MM.1S (cell line): Measurements from ENCODE around the gene IL22RA1.

Source experiments
- DNase-seq: peaks from one replicate; pipeline ENCODE4 v3.0.0-alpha.2; 2015
- H2AFZ ChIP-seq: fragments of 300-600 bp; sonication (generic); 2 replicates; pipeline ENCODE4 v1.6.0; 2016; ENCODE audit warnings: antibody characterized with exemption, low read length
- H3F3A ChIP-seq: fragments of 300-600 bp; sonication (generic); 2 replicates; pipeline ENCODE4 v1.6.1; 2016; ENCODE audit warnings: mild to moderate bottlenecking, antibody characterized with exemption, low read length, moderate library complexity, mixed read lengths; ENCODE audit not compliant: insufficient read depth
- H3K27ac ChIP-seq: fragments of 300-600 bp; sonication (generic); 2 replicates; pipeline ENCODE4 v1.5.1; 2016; ENCODE audit warnings: mild to moderate bottlenecking, low read length
- H3K27me3 ChIP-seq: fragments of 300-600 bp; sonication (generic); replicated peaks from 2 replicates; pipeline ENCODE4 v1.6.0; 2016; ENCODE audit warnings: low read length; ENCODE audit not compliant: insufficient read depth
- H3K36me3 ChIP-seq: fragments of 300-600 bp; sonication (generic); replicated peaks from 2 replicates; pipeline ENCODE4 v1.6.1; 2016; ENCODE audit warnings: mild to moderate bottlenecking, low read length, mixed read lengths; ENCODE audit not compliant: insufficient read depth
- H3K4me1 ChIP-seq: fragments of 300-600 bp; sonication (generic); 2 replicates; pipeline ENCODE4 v1.6.1; 2016; ENCODE audit warnings: low read length, mixed read lengths
- H3K4me2 ChIP-seq: fragments of 300-600 bp; sonication (generic); 2 replicates; pipeline ENCODE4 v1.6.0; 2016; ENCODE audit warnings: low read depth, low read length
- H3K4me3 ChIP-seq: fragments of 300-600 bp; sonication (generic); 2 replicates; pipeline ENCODE4 v1.5.1; 2016; ENCODE audit warnings: low read length, mixed read lengths
- H3K79me2 ChIP-seq: fragments of 300-600 bp; sonication (generic); 2 replicates; pipeline ENCODE4 v1.6.1; 2016; ENCODE audit warnings: mixed run types, low read length, mixed read lengths
- H3K9ac ChIP-seq: fragments of 300-600 bp; sonication (generic); 2 replicates; pipeline ENCODE4 v1.6.1; 2016; ENCODE audit warnings: low read length, mixed read lengths
- H3K9me2 ChIP-seq: fragments of 300-600 bp; sonication (generic); replicated peaks from 2 replicates; pipeline ENCODE4 v1.6.1; 2016; ENCODE audit warnings: mild to moderate bottlenecking, low read length, mixed read lengths; ENCODE audit not compliant: insufficient read depth
- H3K9me3 ChIP-seq: fragments of 300-600 bp; sonication (generic); replicated peaks from 2 replicates; pipeline ENCODE4 v1.6.1; 2016; ENCODE audit warnings: mild to moderate bottlenecking, low read length, mixed read lengths; ENCODE audit not compliant: insufficient read depth
- H4K20me1 ChIP-seq: fragments of 300-600 bp; sonication (generic); 2 replicates; pipeline ENCODE4 v1.6.1; 2016; ENCODE audit warnings: mild to moderate bottlenecking, low read length, moderate library complexity, mixed read lengths; ENCODE audit not compliant: insufficient read depth
- EZH2 ChIP-seq: fragments of 300-600 bp; sonication (generic); optimal IDR thresholded peaks from 2 replicates; pipeline ENCODE3; 2017; ENCODE audit warnings: low read depth, mild to moderate bottlenecking, antibody characterized with exemption, low read length, mixed read lengths
- EZH2phosphoT487 ChIP-seq: fragments of 300-600 bp; sonication (generic); IDR thresholded peaks from 2 replicates; pipeline ENCODE4 v1.6.1; 2018; ENCODE audit warnings: antibody characterized with exemption, low read length
- TF ChIP-seq, protein P1 (sequence below): fragments of 300-600 bp; sonication (generic); IDR thresholded peaks from 2 replicates; pipeline ENCODE4 v1.5.1; 2016; ENCODE audit warnings: antibody characterized with exemption, low read length, mixed read lengths

Gene IL22RA1

DNA sequence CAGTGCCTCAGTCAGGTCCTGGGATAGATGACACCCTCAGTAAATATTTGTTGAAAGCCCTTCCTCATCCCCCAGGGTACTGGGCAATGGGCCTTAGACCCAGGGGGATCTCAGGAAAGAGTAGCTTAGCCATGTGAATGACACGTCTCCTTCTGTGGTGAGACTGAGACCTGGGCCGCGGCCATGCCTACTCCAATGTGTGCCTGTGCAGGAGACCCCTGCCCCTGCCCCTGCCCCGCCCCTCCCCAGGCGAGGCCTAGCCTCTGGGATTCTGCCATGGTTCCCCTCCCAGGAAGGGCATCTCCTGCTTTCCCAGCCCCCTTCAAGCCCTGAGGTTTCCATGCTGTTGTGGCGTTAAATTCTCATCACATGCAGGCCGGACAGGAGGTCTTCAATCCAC lies 38.1 kb downstream of the IL22RA1 start:
- Histone ChIP-seq H3K27me3 (no peaks in the 10 kb centered on the region), H3K9me3 (no peaks in the 10 kb centered on the region)

DNA sequence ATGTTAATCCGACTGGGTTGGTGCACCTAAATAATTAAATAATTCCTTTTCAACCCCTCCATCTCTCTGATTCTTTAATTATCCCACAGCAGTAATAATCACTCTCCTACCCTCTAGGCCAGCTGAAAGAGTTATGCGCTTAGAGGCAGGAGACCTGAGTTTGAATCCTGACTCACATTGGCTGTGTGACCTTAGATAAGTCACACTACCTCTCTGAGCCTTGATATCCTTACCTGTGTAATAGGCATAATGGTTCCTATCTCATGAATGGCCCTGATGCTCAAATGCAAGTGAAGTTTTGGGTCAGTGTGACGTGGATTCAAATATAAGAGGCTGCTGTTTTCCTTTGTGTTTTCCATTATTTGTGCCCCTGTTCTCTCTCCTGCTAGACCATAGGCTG lies 39.1 kb downstream of the IL22RA1 start:
- Histone ChIP-seq H3K9ac (no peak overlapping the region), H3K4me2 (no peak overlapping the region), H3K36me3 (no peaks in the 10 kb centered on the region), H3K27ac (no peak overlapping the region), H3K4me3 (no peak overlapping the region), H3K9me3 (no peaks in the 10 kb centered on the region), H3F3A (no peaks in the 10 kb centered on the region), H2AFZ (no peak overlapping the region), H4K20me1 (no peaks in the 10 kb centered on the region), H3K4me1 (no peaks in the 10 kb centered on the region), H3K9me2 (no peaks in the 10 kb centered on the region), H3K79me2 (no peaks in the 10 kb centered on the region), H3K27me3 (no peaks in the 10 kb centered on the region)
- TF ChIP-seq EZH2 (no peak), EZH2phosphoT487 (no peak)
- TF ChIP-seq, protein P1, sequence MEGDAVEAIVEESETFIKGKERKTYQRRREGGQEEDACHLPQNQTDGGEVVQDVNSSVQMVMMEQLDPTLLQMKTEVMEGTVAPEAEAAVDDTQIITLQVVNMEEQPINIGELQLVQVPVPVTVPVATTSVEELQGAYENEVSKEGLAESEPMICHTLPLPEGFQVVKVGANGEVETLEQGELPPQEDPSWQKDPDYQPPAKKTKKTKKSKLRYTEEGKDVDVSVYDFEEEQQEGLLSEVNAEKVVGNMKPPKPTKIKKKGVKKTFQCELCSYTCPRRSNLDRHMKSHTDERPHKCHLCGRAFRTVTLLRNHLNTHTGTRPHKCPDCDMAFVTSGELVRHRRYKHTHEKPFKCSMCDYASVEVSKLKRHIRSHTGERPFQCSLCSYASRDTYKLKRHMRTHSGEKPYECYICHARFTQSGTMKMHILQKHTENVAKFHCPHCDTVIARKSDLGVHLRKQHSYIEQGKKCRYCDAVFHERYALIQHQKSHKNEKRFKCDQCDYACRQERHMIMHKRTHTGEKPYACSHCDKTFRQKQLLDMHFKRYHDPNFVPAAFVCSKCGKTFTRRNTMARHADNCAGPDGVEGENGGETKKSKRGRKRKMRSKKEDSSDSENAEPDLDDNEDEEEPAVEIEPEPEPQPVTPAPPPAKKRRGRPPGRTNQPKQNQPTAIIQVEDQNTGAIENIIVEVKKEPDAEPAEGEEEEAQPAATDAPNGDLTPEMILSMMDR, result no peak
- no peak for DNase-seq

More for the DNA sequence above, 38.1 kb downstream of the IL22RA1 start:
- no peak for DNase-seq
- Histone ChIP-seq H3K9ac (no peak overlapping the region), H3F3A (no peaks in the 10 kb centered on the region), H4K20me1 (no peaks in the 10 kb centered on the region), H3K9me2 (no peaks in the 10 kb centered on the region), H3K27ac (no peak overlapping the region), H3K4me2 (no peak overlapping the region), H2AFZ (no peak overlapping the region), H3K4me3 (no peak overlapping the region), H3K79me2 (no peaks in the 10 kb centered on the region), H3K4me1 (no peaks in the 10 kb centered on the region), H3K36me3 (no peaks in the 10 kb centered on the region)
- TF ChIP-seq EZH2phosphoT487 (no peak), EZH2 (no peak)
- TF ChIP-seq, protein P1, result no peak

DNA sequence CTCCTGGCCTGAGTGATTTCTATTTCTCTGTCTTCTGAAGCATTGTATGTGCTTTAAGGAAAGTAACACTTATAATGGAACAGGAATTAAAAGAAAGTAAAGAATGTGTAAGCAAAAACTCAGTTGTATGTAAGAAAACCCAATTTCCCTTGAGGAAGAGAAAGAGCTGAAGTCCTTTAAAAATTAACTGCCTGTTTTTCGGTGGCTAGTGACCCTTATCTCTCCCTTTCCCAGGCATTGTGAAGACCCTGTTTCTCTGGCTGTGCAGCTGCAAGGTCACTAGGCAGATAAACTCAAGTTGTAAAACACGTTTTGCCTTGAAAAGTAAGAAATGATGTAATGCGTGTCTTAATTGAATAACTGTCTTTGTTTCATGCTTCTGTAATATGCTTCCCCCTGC lies 39.5 kb downstream of the IL22RA1 start:
- no peaks in the 10 kb centered on the region for H3K27me3 ChIP-seq
- TF ChIP-seq EZH2phosphoT487 (no peak), EZH2 (no peak)
- TF ChIP-seq, protein P1, result no peak
- H3K79me2 ChIP-seq, result no peaks in the 10 kb centered on the region
- H3K4me1 ChIP-seq, result no peaks in the 10 kb centered on the region
- H3F3A ChIP-seq, result no peaks in the 10 kb centered on the region
- H3K4me2 ChIP-seq, result no peak overlapping the region
- no peak for DNase-seq
- H3K9ac ChIP-seq, result no peak overlapping the region
- H3K9me2 ChIP-seq, result no peaks in the 10 kb centered on the region
- H4K20me1 ChIP-seq, result no peaks in the 10 kb centered on the region
- H3K4me3 ChIP-seq, result no peak overlapping the region
- no peak overlapping the region for H2AFZ ChIP-seq
- no peak overlapping the region for H3K27ac ChIP-seq
- no peaks in the 10 kb centered on the region for H3K36me3 ChIP-seq
- no peaks in the 10 kb centered on the region for H3K9me3 ChIP-seq

DNA sequence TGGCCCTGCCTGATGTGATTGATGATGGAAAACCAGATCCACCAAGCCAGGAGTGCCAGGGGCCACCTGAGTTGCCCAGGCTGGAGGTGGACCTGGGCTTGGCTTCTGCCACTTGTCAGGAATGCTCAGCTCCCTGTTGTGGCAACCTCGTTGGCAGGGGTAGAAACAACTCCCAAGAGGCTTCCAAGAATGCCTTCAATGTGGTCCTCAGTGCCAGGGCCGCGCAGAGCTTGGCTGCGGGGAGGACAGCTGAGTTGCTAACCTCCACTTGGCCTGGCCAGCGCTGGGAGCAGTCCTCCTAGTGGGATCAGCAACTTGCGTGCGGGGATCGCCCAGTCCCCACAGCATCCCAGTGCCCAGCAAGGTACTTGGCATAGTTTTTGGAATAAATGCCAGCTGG lies 40.0 kb downstream of the IL22RA1 start:
- Histone ChIP-seq H3K9ac (no peak overlapping the region), H3K27me3 (no peaks in the 10 kb centered on the region), H3F3A (no peaks in the 10 kb centered on the region), H2AFZ (no peak overlapping the region), H3K4me3 (no peak overlapping the region), H3K4me2 (no peak overlapping the region), H3K4me1 (no peaks in the 10 kb centered on the region), H3K27ac (no peak overlapping the region), H3K79me2 (no peaks in the 10 kb centered on the region), H3K9me3 (no peaks in the 10 kb centered on the region), H4K20me1 (no peaks in the 10 kb centered on the region), H3K36me3 (no peaks in the 10 kb centered on the region), H3K9me2 (no peaks in the 10 kb centered on the region)
- DNase-seq, result no peak
- no peak for TF ChIP-seq EZH2
- TF ChIP-seq EZH2phosphoT487, result no peak
- TF ChIP-seq, protein P1, result no peak
